NCI-H526 (cell line): Measurements from ENCODE around the gene CLN3.
A peak's percentile ranks its signal among the peaks of the same experiment; 100 is the strongest.
"Not testable (repeated sequence)": the region's sequence is repeated elsewhere in the genome, so short reads cannot be mapped to it uniquely, and the experiment has no call there.

Source experiments
- DNase-seq, 2 experiments: peaks; one replicate each; lab custom pipeline; 2025; lab: John Stamatoyannopoulos, UW

The CLN3 gene

GRCh38 chr16:28513484-28514181 is 21.8 kb upstream of the CLN3 start:
- DNase-seq: no peak

- no peak for DNase-seq
These were observed 20.2 kb upstream of the CLN3 start for GRCh38 chr16:28511801-28512789.

GRCh38 chr16:28511031-28511430 is 19.2 kb upstream of the CLN3 start:
- DNase-seq: no peak

GRCh38 chr16:28505489-28506137 is 13.7 kb upstream of the CLN3 start:
- DNase-seq: no peak

- DNase-seq: peak; percentile 51 to 82
These were observed 13.0 kb upstream of the CLN3 start for GRCh38 chr16:28504707-28505404.

- DNase-seq: no peak
These were observed 11.8 kb upstream of the CLN3 start for GRCh38 chr16:28503470-28504259.

GRCh38 chr16:28502290-28502689 is 10.4 kb upstream of the CLN3 start:
- no peak for DNase-seq

GRCh38 chr16:28501258-28502232 is 9.7 kb upstream of the CLN3 start:
- no peak for DNase-seq

- DNase-seq: not testable (repeated sequence)
These were observed 8.8 kb upstream of the CLN3 start for GRCh38 chr16:28500476-28501180.

GRCh38 chr16:28499854-28500253 is 8.0 kb upstream of the CLN3 start:
- DNase-seq: no peak

GRCh38 chr16:28498666-28499381 is 7.0 kb upstream of the CLN3 start:
- DNase-seq: no peak

- no peak for DNase-seq
These were observed 6.2 kb upstream of the CLN3 start for GRCh38 chr16:28497861-28498599.

- DNase-seq: no peak
These were observed 5.5 kb upstream of the CLN3 start for GRCh38 chr16:28497386-28497785.

GRCh38 chr16:28496844-28497243 is 5.0 kb upstream of the CLN3 start:
- no peak for DNase-seq

- DNase-seq: no peak
These were observed 4.2 kb upstream of the CLN3 start for GRCh38 chr16:28495795-28496749.

- no peak for DNase-seq
These were observed 3.4 kb upstream of the CLN3 start for GRCh38 chr16:28495098-28495793.
